Measurements from ENCODE around the gene RALB. TPM values are rescaled to one million over a fixed set of nuclear protein-coding genes. Genes with fewer than 3 reads are reported as not detected.
"Not testable (repeated sequence)": the region's sequence is repeated elsewhere in the genome, so short reads cannot be mapped to it uniquely, and the experiment has no call there.

RALB gene
- total RNA-seq, 3 donors from 2014 or later, result 36.1 to 59.8 (median 38.5) TPM

DNA sequence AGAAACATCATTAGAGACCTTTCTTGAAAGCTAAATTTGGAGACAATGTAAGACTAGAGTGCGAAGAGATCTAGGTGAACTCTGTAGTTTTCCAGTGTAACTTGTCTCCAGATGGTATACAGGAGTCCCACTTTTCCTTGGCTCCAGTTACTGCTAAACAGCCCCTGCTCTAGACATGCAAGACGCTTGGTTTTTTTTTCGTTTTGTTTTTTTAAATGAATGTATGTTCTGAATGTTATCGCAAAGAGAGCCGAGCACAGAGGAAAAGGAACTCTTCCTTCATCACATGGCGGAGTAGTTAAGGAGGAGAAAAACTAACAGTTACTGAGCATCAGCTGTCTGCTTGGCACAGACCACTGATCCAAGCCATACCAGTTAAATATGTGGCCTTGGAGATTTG is 2.4 kb downstream of the RALB start:
- DNase-seq (ENCODE audit: low spot score in 2 of 2), result no peak
- Histone ChIP-seq H3K4me1 (peaks cover 0 to 5% of the 10 kb centered on the region in 2 donors), H3K27me3 (no peaks in the 10 kb centered on the region), H3K27ac (no peak overlapping the region), H3K36me3 (no peaks in the 10 kb centered on the region), H3K9me3 (no peaks in the 10 kb centered on the region), H3K4me3 (no peak overlapping the region)
- intact Hi-C loops (cut with DNase I; ENCODE audit: low total_unique reads), result no loop called here
- TF ChIP-seq POLR2AphosphoS5 (IDR thresholded peaks at IDR 0.05) (no peak), POLR2A (IDR thresholded peaks at IDR 0.05) (no peak)
- TF ChIP-seq, protein P1, sequence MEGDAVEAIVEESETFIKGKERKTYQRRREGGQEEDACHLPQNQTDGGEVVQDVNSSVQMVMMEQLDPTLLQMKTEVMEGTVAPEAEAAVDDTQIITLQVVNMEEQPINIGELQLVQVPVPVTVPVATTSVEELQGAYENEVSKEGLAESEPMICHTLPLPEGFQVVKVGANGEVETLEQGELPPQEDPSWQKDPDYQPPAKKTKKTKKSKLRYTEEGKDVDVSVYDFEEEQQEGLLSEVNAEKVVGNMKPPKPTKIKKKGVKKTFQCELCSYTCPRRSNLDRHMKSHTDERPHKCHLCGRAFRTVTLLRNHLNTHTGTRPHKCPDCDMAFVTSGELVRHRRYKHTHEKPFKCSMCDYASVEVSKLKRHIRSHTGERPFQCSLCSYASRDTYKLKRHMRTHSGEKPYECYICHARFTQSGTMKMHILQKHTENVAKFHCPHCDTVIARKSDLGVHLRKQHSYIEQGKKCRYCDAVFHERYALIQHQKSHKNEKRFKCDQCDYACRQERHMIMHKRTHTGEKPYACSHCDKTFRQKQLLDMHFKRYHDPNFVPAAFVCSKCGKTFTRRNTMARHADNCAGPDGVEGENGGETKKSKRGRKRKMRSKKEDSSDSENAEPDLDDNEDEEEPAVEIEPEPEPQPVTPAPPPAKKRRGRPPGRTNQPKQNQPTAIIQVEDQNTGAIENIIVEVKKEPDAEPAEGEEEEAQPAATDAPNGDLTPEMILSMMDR (IDR thresholded peaks at IDR 0.05), result no peak

DNA sequence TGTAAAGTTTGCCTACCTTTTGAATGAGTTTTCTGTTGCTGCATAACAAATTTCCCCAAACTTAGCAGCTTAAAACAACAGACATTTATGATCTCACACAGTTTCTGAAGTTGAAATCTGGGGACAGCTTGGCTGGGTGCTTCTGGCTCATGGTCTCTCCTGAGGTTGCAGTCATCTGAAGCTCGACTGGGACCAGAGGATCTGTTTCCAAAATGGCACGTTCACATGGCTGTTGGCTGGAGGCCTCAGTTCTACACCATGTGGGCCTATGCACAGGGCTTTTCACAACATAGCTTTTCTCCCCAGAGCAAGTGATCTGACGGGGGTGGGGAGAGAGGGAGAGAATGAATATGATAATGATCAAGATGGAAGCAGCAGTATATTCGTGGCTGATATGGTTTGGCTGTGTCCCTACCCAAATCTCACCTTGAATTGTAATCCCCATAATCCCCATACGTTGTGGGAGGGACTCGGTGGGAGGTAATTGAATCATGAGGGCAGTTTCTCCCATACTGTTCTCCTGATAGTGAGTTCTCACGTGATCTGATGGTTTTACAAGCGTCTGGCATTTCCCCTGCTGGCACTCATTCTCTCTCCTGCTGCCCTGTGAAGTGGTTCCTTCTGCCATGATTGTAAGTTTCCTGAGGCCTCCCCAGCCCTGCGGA is 3.5 kb downstream of the RALB start:
- Histone ChIP-seq H3K27me3 (no peaks in the 10 kb centered on the region), H3K9me3 (peaks cover 0 to 6% of the 10 kb centered on the region in 2 donors), H3K36me3 (no peaks in the 10 kb centered on the region), H3K4me3 (no peak overlapping the region), H3K4me1 (peaks cover 0 to 5% of the 10 kb centered on the region in 2 donors), H3K27ac (no peak overlapping the region)
- DNase-seq (ENCODE audit: low spot score in 2 of 2), result no peak
- intact Hi-C loops (cut with DNase I; ENCODE audit: low total_unique reads), result no loop called here
- TF ChIP-seq POLR2AphosphoS5 (IDR thresholded peaks at IDR 0.05) (no peak), POLR2A (IDR thresholded peaks at IDR 0.05) (no peak)
- TF ChIP-seq, protein P1 (IDR thresholded peaks at IDR 0.05), result no peak

DNA sequence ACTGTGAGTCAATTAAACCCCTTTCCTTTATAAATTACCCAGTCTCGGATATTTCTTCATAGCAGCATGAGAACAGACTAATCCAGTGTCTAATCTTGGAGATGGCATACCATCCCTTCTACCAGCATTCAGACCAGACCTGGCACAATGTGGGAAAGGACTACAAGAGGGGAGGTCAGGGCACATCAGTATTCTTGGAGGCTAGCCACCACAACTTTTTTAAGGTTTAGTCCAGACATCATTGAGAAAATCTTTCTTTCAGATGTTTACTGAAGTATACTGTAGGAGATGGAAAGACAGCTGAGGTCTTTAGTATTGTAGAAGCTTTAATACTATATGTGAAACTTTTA is 4.0 kb downstream of the RALB start:
- no peaks in the 10 kb centered on the region for H3K27me3 ChIP-seq
- H3K4me1 ChIP-seq, result peaks cover 0 to 5% of the 10 kb centered on the region in 2 donors
- H3K36me3 ChIP-seq, result no peaks in the 10 kb centered on the region
- no peak overlapping the region for H3K4me3 ChIP-seq
- no peak overlapping the region for H3K27ac ChIP-seq
- no peak for TF ChIP-seq POLR2A (IDR thresholded peaks at IDR 0.05)
- TF ChIP-seq, protein P1 (IDR thresholded peaks at IDR 0.05), result no peak
- TF ChIP-seq POLR2AphosphoS5 (IDR thresholded peaks at IDR 0.05), result no peak
- peaks cover 0 to 6% of the 10 kb centered on the region in 2 donors for H3K9me3 ChIP-seq
- intact Hi-C loops (cut with DNase I; ENCODE audit: low total_unique reads), result no loop called here
- DNase-seq (ENCODE audit: low spot score in 2 of 2), result no peak

DNA sequence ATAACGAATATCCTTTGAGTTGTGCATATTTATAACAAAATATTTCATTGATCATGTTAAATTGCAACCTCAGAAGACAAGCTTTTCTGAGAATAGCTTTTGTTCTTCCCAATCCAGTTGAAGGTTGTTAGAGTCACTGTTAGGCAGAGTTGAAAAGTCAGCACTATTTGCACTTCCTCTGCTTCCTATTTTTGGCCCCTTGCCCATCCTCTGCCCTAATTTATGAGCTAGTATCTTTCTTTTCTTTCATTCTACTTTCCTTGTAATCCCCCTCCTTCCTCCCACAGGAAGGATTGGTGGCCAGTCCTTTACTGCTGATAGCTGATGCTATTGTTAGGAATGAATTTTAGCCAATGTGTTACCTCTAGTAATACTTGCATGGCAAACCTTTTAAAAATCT is 4.9 kb downstream of the RALB start:
- TF ChIP-seq, protein P1 (IDR thresholded peaks at IDR 0.05), result no peak
- TF ChIP-seq POLR2AphosphoS5 (IDR thresholded peaks at IDR 0.05) (no peak), POLR2A (IDR thresholded peaks at IDR 0.05) (no peak)
- Histone ChIP-seq H3K36me3 (no peaks in the 10 kb centered on the region), H3K27ac (no peak overlapping the region), H3K4me3 (no peak overlapping the region), H3K9me3 (peaks cover 0 to 6% of the 10 kb centered on the region in 2 donors), H3K4me1 (peaks cover 0 to 5% of the 10 kb centered on the region in 2 donors), H3K27me3 (no peaks in the 10 kb centered on the region)
- intact Hi-C loops (cut with DNase I; ENCODE audit: low total_unique reads), result no loop called here
- no peak for DNase-seq (ENCODE audit: low spot score in 2 of 2)

DNA sequence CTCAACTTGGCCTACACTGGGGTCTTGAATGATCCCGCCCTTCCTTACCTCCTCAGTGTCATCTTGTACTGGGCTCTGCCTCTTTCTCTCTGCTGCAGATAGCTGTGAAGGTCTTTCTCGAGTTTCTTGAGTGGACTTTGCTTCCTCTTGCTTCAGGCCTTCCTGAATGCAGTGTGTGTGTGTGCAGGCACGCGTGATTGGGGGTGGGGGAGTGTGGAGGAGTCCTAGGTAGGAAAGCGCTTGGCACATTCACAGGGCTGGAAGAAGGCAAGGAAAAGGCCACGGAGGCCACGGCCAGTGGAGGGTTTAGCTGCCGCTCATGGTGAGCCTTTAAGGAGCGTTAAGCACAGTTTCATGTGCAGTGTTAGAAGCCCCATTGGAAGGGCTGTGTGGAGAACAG is 5.5 kb downstream of the RALB start:
- no peaks in the 10 kb centered on the region for H3K27me3 ChIP-seq
- H3K9me3 ChIP-seq, result peaks cover 0 to 6% of the 10 kb centered on the region in 2 donors
- H3K27ac ChIP-seq, result no peak overlapping the region
- intact Hi-C loops (cut with DNase I; ENCODE audit: low total_unique reads), result no loop called here
- peaks cover 0 to 5% of the 10 kb centered on the region in 2 donors for H3K4me1 ChIP-seq
- H3K4me3 ChIP-seq, result no peak overlapping the region
- no peaks in the 10 kb centered on the region for H3K36me3 ChIP-seq
- TF ChIP-seq, protein P1 (IDR thresholded peaks at IDR 0.05), result no peak
- TF ChIP-seq POLR2AphosphoS5 (IDR thresholded peaks at IDR 0.05), result no peak
- no peak for TF ChIP-seq POLR2A (IDR thresholded peaks at IDR 0.05)
- no peak for DNase-seq (ENCODE audit: low spot score in 2 of 2)

DNA sequence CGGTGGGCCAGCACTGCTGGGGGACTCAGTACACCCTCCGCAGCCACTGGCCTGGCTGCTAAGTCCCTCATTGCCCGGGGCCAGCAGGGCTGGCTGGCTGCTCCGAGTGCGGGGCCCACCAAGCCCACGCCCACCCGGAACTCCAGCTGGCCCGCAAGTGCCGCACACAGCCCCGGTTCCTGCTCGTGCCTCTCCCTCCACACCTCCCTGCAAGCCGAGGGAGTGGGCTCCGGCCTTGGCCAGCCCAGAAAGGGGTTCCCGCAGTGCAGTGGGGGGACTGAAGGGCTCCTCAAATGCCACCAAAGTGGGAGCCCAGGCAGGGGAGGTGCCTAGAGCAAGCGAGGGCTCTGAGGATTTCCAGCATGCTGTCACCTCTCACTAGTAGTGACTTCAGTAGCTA is 7.3 kb downstream of the RALB start:
- H3K9me3 ChIP-seq; intact Hi-C loops (cut with DNase I; ENCODE audit: low total_unique reads); H3K27me3 ChIP-seq; DNase-seq (ENCODE audit: low spot score in 2 of 2); H3K27ac ChIP-seq; H3K4me1 ChIP-seq; H3K4me3 ChIP-seq; H3K36me3 ChIP-seq: not testable (repeated sequence)
